ENCODE data around the gene PRKCZ.

DNA sequence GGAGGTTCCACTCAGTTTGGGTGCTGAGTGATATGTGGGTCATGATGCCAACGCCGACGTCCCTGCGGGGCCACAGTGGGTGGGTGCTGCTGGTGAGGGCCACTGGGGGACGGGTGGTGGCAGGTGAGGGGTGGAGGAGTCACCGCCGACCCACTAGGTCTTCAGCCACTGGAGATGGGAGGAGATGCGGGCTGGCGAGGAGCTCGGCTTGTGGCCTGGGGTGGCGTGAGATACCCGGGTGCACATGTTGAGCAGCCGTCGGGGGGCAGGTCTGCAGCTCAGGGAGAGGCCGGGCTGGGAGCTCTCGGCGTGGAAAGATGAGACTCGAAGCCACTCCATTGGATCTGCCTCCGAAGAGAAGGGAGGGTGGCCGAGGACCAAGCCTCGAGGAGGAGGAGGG lies 103.8 kb downstream of the PRKCZ start:
- TF ChIP-seq CTCF (IDR thresholded peaks at IDR 0.05), result no peak
- no peak for TF ChIP-seq POLR2A (IDR thresholded peaks at IDR 0.05)

Measured in heart left ventricle (tissue), 13 donors.